WTC11 (cell line): ENCODE data around the gene SLC15A1.

Source experiments
- CTCF ChIP-seq: fragments of 200-600 bp; IDR thresholded peaks from 2 replicates; pipeline ENCODE4 v1.8.0; 2022; ENCODE audit warnings: antibody characterized with exemption
- NR2C2 ChIP-seq: sonication (generic); formaldehyde crosslinking; IDR thresholded peaks from 2 replicates; pipeline ENCODE4 v1.8.0; 2022; ENCODE audit warnings: mild to moderate bottlenecking, missing genetic modification reagents

- TF ChIP-seq CTCF, result no peak
- TF ChIP-seq NR2C2 (CRISPR knock-in tag), result no peak
Observed at GRCh38 chr13:98800078-98800477, 47.6 kb upstream of the SLC15A1 start.
